ENCODE measurements around the gene SELENOV.

DNA sequence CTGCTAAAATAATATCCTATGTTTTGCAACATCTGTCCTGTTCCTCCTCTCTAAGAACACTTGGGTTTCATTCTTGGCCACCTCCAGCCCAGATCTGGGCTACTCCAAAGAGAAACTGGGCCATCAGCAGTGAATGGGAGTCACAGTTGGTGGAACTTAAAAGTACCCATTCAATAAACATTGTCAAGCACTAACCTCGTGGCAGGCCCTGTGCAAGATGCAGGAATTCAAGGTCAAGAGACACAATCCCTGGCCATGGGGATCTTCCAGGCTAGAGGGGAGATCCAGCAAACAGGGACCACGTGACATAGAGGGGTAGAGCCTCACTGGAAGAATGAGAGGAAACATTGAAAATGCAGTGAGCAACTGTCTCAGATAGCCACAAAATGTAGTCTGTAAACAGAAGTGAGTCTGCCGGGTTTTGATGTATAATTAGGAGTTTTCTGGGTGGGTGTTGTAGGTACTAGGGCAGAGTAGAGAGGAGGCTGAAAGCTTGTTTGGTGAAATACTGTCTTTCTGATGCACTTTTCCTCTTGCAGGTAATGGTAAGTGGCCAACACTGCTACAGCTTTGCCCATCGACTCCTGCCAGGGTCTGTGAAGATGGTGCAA, 39.9 kb downstream of the SELENOV start:
- TF ChIP-seq, protein P1, sequence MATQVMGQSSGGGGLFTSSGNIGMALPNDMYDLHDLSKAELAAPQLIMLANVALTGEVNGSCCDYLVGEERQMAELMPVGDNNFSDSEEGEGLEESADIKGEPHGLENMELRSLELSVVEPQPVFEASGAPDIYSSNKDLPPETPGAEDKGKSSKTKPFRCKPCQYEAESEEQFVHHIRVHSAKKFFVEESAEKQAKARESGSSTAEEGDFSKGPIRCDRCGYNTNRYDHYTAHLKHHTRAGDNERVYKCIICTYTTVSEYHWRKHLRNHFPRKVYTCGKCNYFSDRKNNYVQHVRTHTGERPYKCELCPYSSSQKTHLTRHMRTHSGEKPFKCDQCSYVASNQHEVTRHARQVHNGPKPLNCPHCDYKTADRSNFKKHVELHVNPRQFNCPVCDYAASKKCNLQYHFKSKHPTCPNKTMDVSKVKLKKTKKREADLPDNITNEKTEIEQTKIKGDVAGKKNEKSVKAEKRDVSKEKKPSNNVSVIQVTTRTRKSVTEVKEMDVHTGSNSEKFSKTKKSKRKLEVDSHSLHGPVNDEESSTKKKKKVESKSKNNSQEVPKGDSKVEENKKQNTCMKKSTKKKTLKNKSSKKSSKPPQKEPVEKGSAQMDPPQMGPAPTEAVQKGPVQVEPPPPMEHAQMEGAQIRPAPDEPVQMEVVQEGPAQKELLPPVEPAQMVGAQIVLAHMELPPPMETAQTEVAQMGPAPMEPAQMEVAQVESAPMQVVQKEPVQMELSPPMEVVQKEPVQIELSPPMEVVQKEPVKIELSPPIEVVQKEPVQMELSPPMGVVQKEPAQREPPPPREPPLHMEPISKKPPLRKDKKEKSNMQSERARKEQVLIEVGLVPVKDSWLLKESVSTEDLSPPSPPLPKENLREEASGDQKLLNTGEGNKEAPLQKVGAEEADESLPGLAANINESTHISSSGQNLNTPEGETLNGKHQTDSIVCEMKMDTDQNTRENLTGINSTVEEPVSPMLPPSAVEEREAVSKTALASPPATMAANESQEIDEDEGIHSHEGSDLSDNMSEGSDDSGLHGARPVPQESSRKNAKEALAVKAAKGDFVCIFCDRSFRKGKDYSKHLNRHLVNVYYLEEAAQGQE (IDR thresholded peaks at IDR 0.05; ENCODE audit: insufficient read depth in 1 of 2, low read depth in 2 of 2, low read length in 1 of 2): no peak
- TF ChIP-seq, protein P2, sequence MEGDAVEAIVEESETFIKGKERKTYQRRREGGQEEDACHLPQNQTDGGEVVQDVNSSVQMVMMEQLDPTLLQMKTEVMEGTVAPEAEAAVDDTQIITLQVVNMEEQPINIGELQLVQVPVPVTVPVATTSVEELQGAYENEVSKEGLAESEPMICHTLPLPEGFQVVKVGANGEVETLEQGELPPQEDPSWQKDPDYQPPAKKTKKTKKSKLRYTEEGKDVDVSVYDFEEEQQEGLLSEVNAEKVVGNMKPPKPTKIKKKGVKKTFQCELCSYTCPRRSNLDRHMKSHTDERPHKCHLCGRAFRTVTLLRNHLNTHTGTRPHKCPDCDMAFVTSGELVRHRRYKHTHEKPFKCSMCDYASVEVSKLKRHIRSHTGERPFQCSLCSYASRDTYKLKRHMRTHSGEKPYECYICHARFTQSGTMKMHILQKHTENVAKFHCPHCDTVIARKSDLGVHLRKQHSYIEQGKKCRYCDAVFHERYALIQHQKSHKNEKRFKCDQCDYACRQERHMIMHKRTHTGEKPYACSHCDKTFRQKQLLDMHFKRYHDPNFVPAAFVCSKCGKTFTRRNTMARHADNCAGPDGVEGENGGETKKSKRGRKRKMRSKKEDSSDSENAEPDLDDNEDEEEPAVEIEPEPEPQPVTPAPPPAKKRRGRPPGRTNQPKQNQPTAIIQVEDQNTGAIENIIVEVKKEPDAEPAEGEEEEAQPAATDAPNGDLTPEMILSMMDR (IDR thresholded peaks at IDR 0.05): no peak
- TF ChIP-seq TCF7L2 (IDR thresholded peaks at IDR 0.05; ENCODE audit: low read depth, low read length) (no peak), POLR2AphosphoS5 (IDR thresholded peaks at IDR 0.05; ENCODE audit: low read depth, low read length) (no peak)
